Measurements from ENCODE around the gene RABGGTA. TPM values are rescaled to one million over a fixed set of nuclear protein-coding genes. Genes with fewer than 3 reads are reported as not detected.
A peak's percentile ranks its signal among the peaks of the same experiment; 100 is the strongest.

The RABGGTA gene
- total RNA-seq, 1 donor, result 34.0 TPM

DNA sequence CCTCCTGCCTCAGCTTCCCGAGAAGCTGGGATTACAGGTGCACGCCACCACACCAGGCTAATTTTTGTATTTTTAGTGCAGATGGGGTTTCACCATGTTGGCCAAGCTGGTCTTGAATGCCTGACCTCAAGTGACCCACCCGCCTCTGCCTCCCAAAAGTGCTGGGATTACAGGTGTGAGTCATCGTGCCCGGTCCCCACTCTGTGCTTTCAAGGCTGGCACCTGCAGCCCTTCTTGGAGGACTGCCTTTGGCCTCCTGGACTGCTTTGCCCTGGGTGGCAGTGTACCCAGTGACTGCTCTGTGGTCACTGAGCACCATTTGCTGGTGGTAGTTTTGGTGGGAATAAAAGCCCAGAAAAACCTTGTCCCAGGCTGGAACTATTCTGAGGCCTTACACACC lies 15.6 kb upstream of the RABGGTA start:
- H3K27ac ChIP-seq (ENCODE audit: low read depth, low read length), result no peak overlapping the region
- no peak overlapping the region for H3K4me3 ChIP-seq (ENCODE audit: insufficient read depth, low read length)
- H3K27me3 ChIP-seq (ENCODE audit: insufficient read depth, low read length), result no peaks in the 10 kb centered on the region
- H3K4me2 ChIP-seq (ENCODE audit: insufficient read depth, low read length), result no peak overlapping the region
- H4K20me1 ChIP-seq (ENCODE audit: insufficient read depth, low read length), result no peaks in the 10 kb centered on the region
- no peaks in the 10 kb centered on the region for H3K79me2 ChIP-seq (ENCODE audit: insufficient read depth, low read length)
- H3K4me1 ChIP-seq (ENCODE audit: insufficient read depth, low read length), result no peaks in the 10 kb centered on the region
- no peak for DNase-seq (ENCODE audit: insufficient read length, low spot score, missing footprints)
- no peaks in the 10 kb centered on the region for H3K9me3 ChIP-seq (ENCODE audit: low read depth, low read length)
- H2AFZ ChIP-seq (ENCODE audit: low read length), result no peak overlapping the region
- TF ChIP-seq, protein P1, sequence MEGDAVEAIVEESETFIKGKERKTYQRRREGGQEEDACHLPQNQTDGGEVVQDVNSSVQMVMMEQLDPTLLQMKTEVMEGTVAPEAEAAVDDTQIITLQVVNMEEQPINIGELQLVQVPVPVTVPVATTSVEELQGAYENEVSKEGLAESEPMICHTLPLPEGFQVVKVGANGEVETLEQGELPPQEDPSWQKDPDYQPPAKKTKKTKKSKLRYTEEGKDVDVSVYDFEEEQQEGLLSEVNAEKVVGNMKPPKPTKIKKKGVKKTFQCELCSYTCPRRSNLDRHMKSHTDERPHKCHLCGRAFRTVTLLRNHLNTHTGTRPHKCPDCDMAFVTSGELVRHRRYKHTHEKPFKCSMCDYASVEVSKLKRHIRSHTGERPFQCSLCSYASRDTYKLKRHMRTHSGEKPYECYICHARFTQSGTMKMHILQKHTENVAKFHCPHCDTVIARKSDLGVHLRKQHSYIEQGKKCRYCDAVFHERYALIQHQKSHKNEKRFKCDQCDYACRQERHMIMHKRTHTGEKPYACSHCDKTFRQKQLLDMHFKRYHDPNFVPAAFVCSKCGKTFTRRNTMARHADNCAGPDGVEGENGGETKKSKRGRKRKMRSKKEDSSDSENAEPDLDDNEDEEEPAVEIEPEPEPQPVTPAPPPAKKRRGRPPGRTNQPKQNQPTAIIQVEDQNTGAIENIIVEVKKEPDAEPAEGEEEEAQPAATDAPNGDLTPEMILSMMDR (IDR thresholded peaks at IDR 0.05; ENCODE audit: extremely low read depth, low read depth, low read length), result no peak
- H3K36me3 ChIP-seq (ENCODE audit: insufficient read depth, low read length), result peaks cover 22% of the 10 kb centered on the region

DNA sequence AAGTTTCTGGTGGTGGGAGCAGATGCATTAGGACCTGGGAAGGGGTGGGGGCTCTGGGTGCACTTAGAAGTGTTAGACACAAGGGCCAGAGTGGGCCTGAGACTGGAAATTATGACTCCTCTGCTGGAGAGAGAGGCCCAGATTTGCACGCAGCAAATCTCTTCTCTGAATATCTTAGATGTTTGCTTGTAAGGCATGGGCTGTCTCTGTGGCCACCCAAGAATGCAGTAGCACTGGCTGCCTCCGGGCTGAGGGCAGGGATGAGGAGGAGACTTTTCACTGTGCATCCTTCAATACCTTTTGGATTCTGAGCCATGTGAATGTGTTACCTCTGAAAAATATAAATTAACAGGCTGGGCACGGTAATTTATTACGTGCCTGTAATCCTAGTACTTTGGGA lies 14.0 kb upstream of the RABGGTA start:
- Histone ChIP-seq H3K4me1 (ENCODE audit: insufficient read depth, low read length) (peaks cover 4% of the 10 kb centered on the region), H2AFZ (ENCODE audit: low read length) (no peak overlapping the region), H3K4me2 (ENCODE audit: insufficient read depth, low read length) (no peak overlapping the region), H3K9me3 (ENCODE audit: low read depth, low read length) (no peaks in the 10 kb centered on the region), H4K20me1 (ENCODE audit: insufficient read depth, low read length) (no peaks in the 10 kb centered on the region), H3K27ac (ENCODE audit: low read depth, low read length) (no peak overlapping the region), H3K27me3 (ENCODE audit: insufficient read depth, low read length) (no peaks in the 10 kb centered on the region), H3K4me3 (ENCODE audit: insufficient read depth, low read length) (no peak overlapping the region), H3K36me3 (ENCODE audit: insufficient read depth, low read length) (peaks cover 10% of the 10 kb centered on the region), H3K79me2 (ENCODE audit: insufficient read depth, low read length) (no peaks in the 10 kb centered on the region)
- DNase-seq (ENCODE audit: insufficient read length, low spot score, missing footprints), result no peak
- TF ChIP-seq, protein P1 (IDR thresholded peaks at IDR 0.05; ENCODE audit: extremely low read depth, low read depth, low read length), result no peak

DNA sequence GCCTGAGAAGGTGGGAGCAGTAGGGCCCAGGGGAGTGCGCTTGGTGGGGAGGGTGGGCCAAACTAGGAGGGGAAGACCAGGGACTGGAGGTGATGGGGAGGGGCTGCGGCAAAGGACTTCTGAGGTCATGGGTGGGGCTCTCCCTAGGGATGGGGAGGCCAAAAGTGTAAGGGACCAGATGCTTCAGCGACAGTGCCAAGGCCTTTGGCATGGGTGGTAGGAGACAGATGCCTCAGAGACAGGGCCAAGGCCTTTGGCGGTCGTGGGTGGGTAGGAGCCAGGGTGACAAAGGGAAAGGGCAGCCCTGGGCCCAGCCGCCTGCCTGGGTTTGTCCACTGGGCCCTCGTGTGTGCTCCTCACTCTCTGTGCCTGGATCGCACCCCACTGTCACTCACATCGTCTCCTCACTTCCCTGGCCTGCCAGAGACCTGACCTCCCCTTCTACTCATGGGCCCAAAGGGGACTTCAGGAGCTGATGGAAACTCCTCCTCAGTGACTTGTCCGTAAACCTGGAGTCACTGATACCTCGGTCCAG lies 13.2 kb upstream of the RABGGTA start:
- DNase-seq (ENCODE audit: insufficient read length, low spot score, missing footprints), result no peak
- TF ChIP-seq, protein P1 (IDR thresholded peaks at IDR 0.05; ENCODE audit: extremely low read depth, low read depth, low read length), result no peak
- H3K4me1 ChIP-seq (ENCODE audit: insufficient read depth, low read length), result peaks cover 6% of the 10 kb centered on the region

DNA sequence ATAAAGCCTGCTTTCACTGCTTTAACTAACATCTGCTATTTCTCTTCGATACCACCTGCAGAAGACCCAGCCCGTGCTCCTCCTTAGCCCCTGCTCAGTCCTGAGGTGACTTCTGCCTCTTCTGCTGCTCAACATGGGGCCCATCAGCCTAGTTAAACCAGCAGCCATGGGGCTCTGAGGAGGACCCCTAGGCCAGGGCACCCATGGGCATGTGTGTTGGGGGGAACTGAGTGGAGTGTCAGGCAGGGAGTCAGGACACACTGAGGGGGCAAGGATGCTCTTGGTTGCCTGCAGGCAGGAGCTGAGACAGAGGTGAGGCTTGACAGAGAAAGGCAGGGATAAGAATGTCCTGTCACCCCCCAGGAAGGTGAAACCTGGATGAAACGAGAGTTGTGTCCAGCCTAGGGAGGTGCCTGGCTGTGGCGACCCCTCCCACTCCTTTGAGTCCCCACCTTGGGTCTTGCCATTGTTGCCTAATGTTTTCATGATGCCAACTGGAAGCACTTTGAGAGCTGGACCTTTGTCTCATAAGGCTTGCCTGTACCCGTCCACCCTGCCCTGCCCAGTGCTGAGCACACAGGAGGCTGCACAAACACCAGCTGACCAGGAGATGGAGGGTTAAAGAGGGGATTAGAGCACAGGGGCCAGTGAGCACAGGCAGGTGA lies 12.5 kb upstream of the RABGGTA start:
- no peaks in the 10 kb centered on the region for H3K79me2 ChIP-seq (ENCODE audit: insufficient read depth, low read length)
- peaks cover 12% of the 10 kb centered on the region for H3K4me1 ChIP-seq (ENCODE audit: insufficient read depth, low read length)
- no peaks in the 10 kb centered on the region for H4K20me1 ChIP-seq (ENCODE audit: insufficient read depth, low read length)
- H3K27ac ChIP-seq (ENCODE audit: low read depth, low read length), result no peak overlapping the region
- H3K4me3 ChIP-seq (ENCODE audit: insufficient read depth, low read length), result no peak overlapping the region
- no peak overlapping the region for H3K4me2 ChIP-seq (ENCODE audit: insufficient read depth, low read length)
- DNase-seq (ENCODE audit: insufficient read length, low spot score, missing footprints), result peak; percentile 39
- no peak overlapping the region for H2AFZ ChIP-seq (ENCODE audit: low read length)
- TF ChIP-seq, protein P1 (IDR thresholded peaks at IDR 0.05; ENCODE audit: extremely low read depth, low read depth, low read length), result no peak
- no peaks in the 10 kb centered on the region for H3K36me3 ChIP-seq (ENCODE audit: insufficient read depth, low read length)
- no peaks in the 10 kb centered on the region for H3K27me3 ChIP-seq (ENCODE audit: insufficient read depth, low read length)
- no peaks in the 10 kb centered on the region for H3K9me3 ChIP-seq (ENCODE audit: low read depth, low read length)

More for the DNA sequence above, 13.2 kb upstream of the RABGGTA start:
- H3K27me3 ChIP-seq (ENCODE audit: insufficient read depth, low read length), result no peaks in the 10 kb centered on the region
- H2AFZ ChIP-seq (ENCODE audit: low read length), result no peak overlapping the region
- no peaks in the 10 kb centered on the region for H4K20me1 ChIP-seq (ENCODE audit: insufficient read depth, low read length)
- no peak overlapping the region for H3K4me3 ChIP-seq (ENCODE audit: insufficient read depth, low read length)
- H3K36me3 ChIP-seq (ENCODE audit: insufficient read depth, low read length), result peaks cover 4% of the 10 kb centered on the region
- no peaks in the 10 kb centered on the region for H3K9me3 ChIP-seq (ENCODE audit: low read depth, low read length)
- no peaks in the 10 kb centered on the region for H3K79me2 ChIP-seq (ENCODE audit: insufficient read depth, low read length)
- no peak overlapping the region for H3K4me2 ChIP-seq (ENCODE audit: insufficient read depth, low read length)
- no peak overlapping the region for H3K27ac ChIP-seq (ENCODE audit: low read depth, low read length)
